MM.1S (cell line): ENCODE measurements around the gene MRPL19.

Experiments
- DNase-seq: peaks from one replicate; pipeline ENCODE4 v3.0.0-alpha.2; 2015
- H2AFZ ChIP-seq: fragments of 300-600 bp; sonication (generic); 2 replicates; pipeline ENCODE4 v1.6.0; 2016; ENCODE audit warnings: antibody characterized with exemption, low read length
- H3F3A ChIP-seq: fragments of 300-600 bp; sonication (generic); 2 replicates; pipeline ENCODE4 v1.6.1; 2016; ENCODE audit warnings: mild to moderate bottlenecking, antibody characterized with exemption, low read length, moderate library complexity, mixed read lengths; ENCODE audit not compliant: insufficient read depth
- H3K27ac ChIP-seq: fragments of 300-600 bp; sonication (generic); 2 replicates; pipeline ENCODE4 v1.5.1; 2016; ENCODE audit warnings: mild to moderate bottlenecking, low read length
- H3K27me3 ChIP-seq: fragments of 300-600 bp; sonication (generic); replicated peaks from 2 replicates; pipeline ENCODE4 v1.6.0; 2016; ENCODE audit warnings: low read length; ENCODE audit not compliant: insufficient read depth
- H3K36me3 ChIP-seq: fragments of 300-600 bp; sonication (generic); replicated peaks from 2 replicates; pipeline ENCODE4 v1.6.1; 2016; ENCODE audit warnings: mild to moderate bottlenecking, low read length, mixed read lengths; ENCODE audit not compliant: insufficient read depth
- H3K4me1 ChIP-seq: fragments of 300-600 bp; sonication (generic); 2 replicates; pipeline ENCODE4 v1.6.1; 2016; ENCODE audit warnings: low read length, mixed read lengths
- H3K4me2 ChIP-seq: fragments of 300-600 bp; sonication (generic); 2 replicates; pipeline ENCODE4 v1.6.0; 2016; ENCODE audit warnings: low read depth, low read length
- H3K4me3 ChIP-seq: fragments of 300-600 bp; sonication (generic); 2 replicates; pipeline ENCODE4 v1.5.1; 2016; ENCODE audit warnings: low read length, mixed read lengths
- H3K79me2 ChIP-seq: fragments of 300-600 bp; sonication (generic); 2 replicates; pipeline ENCODE4 v1.6.1; 2016; ENCODE audit warnings: mixed run types, low read length, mixed read lengths
- H3K9ac ChIP-seq: fragments of 300-600 bp; sonication (generic); 2 replicates; pipeline ENCODE4 v1.6.1; 2016; ENCODE audit warnings: low read length, mixed read lengths
- H3K9me2 ChIP-seq: fragments of 300-600 bp; sonication (generic); replicated peaks from 2 replicates; pipeline ENCODE4 v1.6.1; 2016; ENCODE audit warnings: mild to moderate bottlenecking, low read length, mixed read lengths; ENCODE audit not compliant: insufficient read depth
- H3K9me3 ChIP-seq: fragments of 300-600 bp; sonication (generic); replicated peaks from 2 replicates; pipeline ENCODE4 v1.6.1; 2016; ENCODE audit warnings: mild to moderate bottlenecking, low read length, mixed read lengths; ENCODE audit not compliant: insufficient read depth
- H4K20me1 ChIP-seq: fragments of 300-600 bp; sonication (generic); 2 replicates; pipeline ENCODE4 v1.6.1; 2016; ENCODE audit warnings: mild to moderate bottlenecking, low read length, moderate library complexity, mixed read lengths; ENCODE audit not compliant: insufficient read depth
- CTCF ChIP-seq: fragments of 300-600 bp; sonication (generic); IDR thresholded peaks from 2 replicates; pipeline ENCODE4 v1.5.1; 2016; ENCODE audit warnings: antibody characterized with exemption, low read length, mixed read lengths
- EZH2 ChIP-seq: fragments of 300-600 bp; sonication (generic); optimal IDR thresholded peaks from 2 replicates; pipeline ENCODE3; 2017; ENCODE audit warnings: low read depth, mild to moderate bottlenecking, antibody characterized with exemption, low read length, mixed read lengths
- EZH2phosphoT487 ChIP-seq: fragments of 300-600 bp; sonication (generic); IDR thresholded peaks from 2 replicates; pipeline ENCODE4 v1.6.1; 2018; ENCODE audit warnings: antibody characterized with exemption, low read length

MRPL19 gene

GRCh38 chr2:75610671-75611070, 35.9 kb upstream of the MRPL19 start:
- no peak overlapping the region for H2AFZ ChIP-seq
- H4K20me1 ChIP-seq, result no peaks in the 10 kb centered on the region
- no peak overlapping the region for H3K9ac ChIP-seq
- no peaks in the 10 kb centered on the region for H3K4me1 ChIP-seq
- no peaks in the 10 kb centered on the region for H3K27me3 ChIP-seq
- no peaks in the 10 kb centered on the region for H3K9me2 ChIP-seq
- H3K36me3 ChIP-seq, result no peaks in the 10 kb centered on the region
- H3K4me2 ChIP-seq, result no peak overlapping the region
- H3K27ac ChIP-seq, result no peak overlapping the region
- H3K9me3 ChIP-seq, result no peaks in the 10 kb centered on the region
- no peaks in the 10 kb centered on the region for H3K79me2 ChIP-seq
- H3K4me3 ChIP-seq, result no peak overlapping the region
- no peak for DNase-seq
- TF ChIP-seq EZH2phosphoT487 (no peak), CTCF (no peak), EZH2 (no peak)
- H3F3A ChIP-seq, result no peaks in the 10 kb centered on the region

GRCh38 chr2:75612108-75612861, 34.3 kb upstream of the MRPL19 start:
- Histone ChIP-seq H3K9me2 (no peaks in the 10 kb centered on the region), H4K20me1 (no peaks in the 10 kb centered on the region), H3K4me3 (no peak overlapping the region), H3F3A (no peaks in the 10 kb centered on the region), H3K27ac (no peak overlapping the region), H3K9ac (no peak overlapping the region), H2AFZ (no peak overlapping the region), H3K9me3 (no peaks in the 10 kb centered on the region), H3K79me2 (no peaks in the 10 kb centered on the region), H3K27me3 (no peaks in the 10 kb centered on the region), H3K4me1 (no peaks in the 10 kb centered on the region), H3K4me2 (no peak overlapping the region), H3K36me3 (no peaks in the 10 kb centered on the region)
- TF ChIP-seq EZH2phosphoT487 (no peak), CTCF (no peak), EZH2 (no peak)
- no peak for DNase-seq

GRCh38 chr2:75612862-75613243, 33.7 kb upstream of the MRPL19 start:
- Histone ChIP-seq H3F3A (no peaks in the 10 kb centered on the region), H3K79me2 (no peaks in the 10 kb centered on the region), H3K4me3 (no peak overlapping the region), H3K9me2 (no peaks in the 10 kb centered on the region), H3K27ac (no peak overlapping the region), H2AFZ (no peak overlapping the region), H3K4me1 (no peaks in the 10 kb centered on the region), H3K27me3 (no peaks in the 10 kb centered on the region), H3K9me3 (no peaks in the 10 kb centered on the region), H3K4me2 (no peak overlapping the region), H3K36me3 (no peaks in the 10 kb centered on the region), H3K9ac (no peak overlapping the region), H4K20me1 (no peaks in the 10 kb centered on the region)
- DNase-seq, result no peak
- TF ChIP-seq EZH2 (no peak), EZH2phosphoT487 (no peak), CTCF (no peak)
